SIG-M5 treated with dmso at 0.1 percent for 504 hours (cell line): ENCODE data around the gene PXDN.

ENCODE experiments used
- DNase-seq: peaks from one replicate; lab custom pipeline; 2025; ENCODE audit not compliant: unreplicated experiment; lab: John Stamatoyannopoulos, UW

PXDN gene

GRCh38 chr2:1673160-1673944, 71.0 kb downstream of the PXDN start:
- DNase-seq: no peak

- no peak for DNase-seq
These were observed 71.6 kb downstream of the PXDN start for GRCh38 chr2:1672738-1673137.

- DNase-seq: no peak
These were observed 72.4 kb downstream of the PXDN start for GRCh38 chr2:1671916-1672315.

- no peak for DNase-seq
These were observed 73.7 kb downstream of the PXDN start for GRCh38 chr2:1670636-1671035.

- DNase-seq: no peak
These were observed 78.4 kb downstream of the PXDN start for GRCh38 chr2:1665761-1666505.

GRCh38 chr2:1664698-1665097, 79.6 kb downstream of the PXDN start:
- no peak for DNase-seq

GRCh38 chr2:1664076-1664605, 80.2 kb downstream of the PXDN start:
- DNase-seq: no peak

GRCh38 chr2:1663621-1664020, 80.7 kb downstream of the PXDN start:
- DNase-seq: no peak

- no peak for DNase-seq
These were observed 81.6 kb downstream of the PXDN start for GRCh38 chr2:1662606-1663180.

GRCh38 chr2:1661891-1662605, 82.3 kb downstream of the PXDN start:
- no peak for DNase-seq

- no peak for DNase-seq
These were observed 83.4 kb downstream of the PXDN start for GRCh38 chr2:1660656-1661640.

- DNase-seq: no peak
These were observed 84.3 kb downstream of the PXDN start for GRCh38 chr2:1659951-1660565.

- no peak for DNase-seq
These were observed 85.7 kb downstream of the PXDN start for GRCh38 chr2:1658394-1659151.

- DNase-seq: no peak
These were observed 87.1 kb downstream of the PXDN start for GRCh38 chr2:1656961-1657841.

GRCh38 chr2:1656326-1656960, 87.9 kb downstream of the PXDN start:
- no peak for DNase-seq

- no peak for DNase-seq
These were observed 88.9 kb downstream of the PXDN start for GRCh38 chr2:1655461-1655860.

- no peak for DNase-seq
These were observed 89.5 kb downstream of the PXDN start for GRCh38 chr2:1654696-1655374.
